Common myeloid progenitor, CD34-positive (primary cell): ENCODE data around the gene QSOX1.

Source experiments
- CTCF ChIA-PET: fragments of 350-600 bp; sonication (Branson Sonifier 250); formaldehyde crosslinking; loops from one replicate; lab custom pipeline; 2021; ENCODE audit warnings: antibody characterized with exemption; lab: Charles Lee
- POLR2A ChIA-PET: fragments of 350-600 bp; sonication (Branson Sonifier 250); formaldehyde crosslinking; loops from one replicate; lab custom pipeline; 2021; ENCODE audit warnings: antibody characterized with exemption; lab: Charles Lee
- DNase-seq, 3 donors: peaks; one replicate each; pipeline versions ENCODE4 v3.0.0 to v3.0.0-alpha.2; 2013
- H3K27ac ChIP-seq, 2 experiments: 1 replicate in 1 of 2; 2 replicates in 1 of 2; pipeline ENCODE4 v1.7.0; 2013; ENCODE audit warnings: inconsistent platforms in 2 of 2, low read length in 2 of 2, mild to moderate bottlenecking in 2 of 2, low read depth in 1 of 2, moderate library complexity in 1 of 2; ENCODE audit not compliant: severe bottlenecking in 2 of 2, insufficient read depth in 1 of 2, poor library complexity in 1 of 2
- H3K27me3 ChIP-seq, 5 experiments: replicated peaks in 2 of 5; 1 replicate in 3 of 5; 2 replicates in 2 of 5; pipeline versions ENCODE4 v1.6.1 to v1.7.0; 2013; ENCODE audit warnings: low read length in 4 of 5, mild to moderate bottlenecking in 2 of 5, moderate library complexity in 2 of 5, inconsistent platforms in 1 of 5; ENCODE audit not compliant: insufficient read depth in 5 of 5, control insufficient read depth in 4 of 5
- H3K36me3 ChIP-seq, 4 experiments: 1 replicate in 2 of 4; 2 replicates in 2 of 4; pipeline versions ENCODE4 v1.6.1 to v1.7.0; 2013; ENCODE audit warnings: low read length in 3 of 4, control low read depth in 1 of 4, mild to moderate bottlenecking in 1 of 4; ENCODE audit not compliant: control insufficient read depth in 4 of 4, insufficient read depth in 4 of 4
- H3K4me1 ChIP-seq, 4 experiments: 1 replicate in 3 of 4; 2 replicates in 1 of 4; pipeline versions ENCODE4 v1.6.1 to v1.7.1; 2013; ENCODE audit warnings: low read length in 3 of 4, mild to moderate bottlenecking in 3 of 4, control low read depth in 1 of 4, inconsistent platforms in 1 of 4, moderate library complexity in 1 of 4; ENCODE audit not compliant: control insufficient read depth in 4 of 4, insufficient read depth in 4 of 4; ENCODE audit errors: control extremely low read depth in 1 of 4
- H3K4me3 ChIP-seq, 7 experiments: 1 replicate in 4 of 7; 2 replicates in 3 of 7; pipeline versions ENCODE4 v1.5.1 to v1.7.0; 2013; ENCODE audit warnings: mild to moderate bottlenecking in 7 of 7, low read length in 6 of 7, moderate library complexity in 6 of 7, inconsistent platforms in 2 of 7, low read depth in 2 of 7, control low read depth in 1 of 7; ENCODE audit not compliant: insufficient read depth in 4 of 7, control insufficient read depth in 1 of 7; ENCODE audit errors: extremely low read depth in 1 of 7
- H3K9me3 ChIP-seq, 5 experiments: 1 replicate in 4 of 5; 2 replicates in 1 of 5; pipeline versions ENCODE4 v1.6.1 to v1.7.1; 2013; ENCODE audit warnings: low read length in 4 of 5, mild to moderate bottlenecking in 2 of 5, inconsistent platforms in 1 of 5, low read depth in 1 of 5, moderate library complexity in 1 of 5; ENCODE audit not compliant: control insufficient read depth in 4 of 5, insufficient read depth in 2 of 5; ENCODE audit errors: control extremely low read depth in 1 of 5
- WGBS: methylation state at CpG from one replicate; pipeline ENCODE4 v1.1.5; 2013; ENCODE audit not compliant: insufficient coverage; 5-methylcytosine and 5-hydroxymethylcytosine counted together

QSOX1 gene

DNA sequence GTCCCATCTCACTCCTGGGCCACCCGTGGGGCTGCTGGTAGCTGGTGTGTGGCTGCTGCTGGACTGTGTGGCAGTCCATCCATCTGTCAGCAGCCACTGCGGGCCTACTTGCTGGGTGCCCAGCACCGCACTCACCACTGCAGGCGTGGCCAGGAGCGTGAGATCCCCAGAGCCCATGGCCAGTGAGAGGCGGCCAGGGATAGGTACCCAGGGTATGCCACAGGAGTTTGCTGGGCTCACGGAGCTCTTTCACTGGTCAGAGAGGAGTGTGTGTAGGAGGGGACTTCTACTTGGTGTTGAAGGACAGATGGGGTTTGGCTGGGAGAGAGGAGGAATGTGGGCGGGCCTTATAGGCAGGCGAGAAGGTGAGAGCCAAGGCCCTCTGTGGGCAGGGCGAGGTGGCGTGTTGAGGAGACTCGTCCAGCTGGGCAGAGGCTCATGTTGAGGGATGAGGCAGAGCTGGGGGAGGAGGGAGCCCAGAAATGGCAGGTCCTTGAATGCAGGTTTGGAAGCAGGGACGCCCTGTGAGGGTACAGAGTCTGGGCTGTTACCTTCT lies 15.0 kb downstream of the QSOX1 start:
- POLR2A ChIA-PET = interaction anchor here (0.6 kb wide), 1 partner anchor 299 kb away, joined by 3 read pairs; no protein-coding TSS in a partner anchor
- H3K27me3 ChIP-seq = no peaks in the 10 kb centered on the region
- 89% methylated on average over 13 of the region's 13 CpGs for WGBS

DNA sequence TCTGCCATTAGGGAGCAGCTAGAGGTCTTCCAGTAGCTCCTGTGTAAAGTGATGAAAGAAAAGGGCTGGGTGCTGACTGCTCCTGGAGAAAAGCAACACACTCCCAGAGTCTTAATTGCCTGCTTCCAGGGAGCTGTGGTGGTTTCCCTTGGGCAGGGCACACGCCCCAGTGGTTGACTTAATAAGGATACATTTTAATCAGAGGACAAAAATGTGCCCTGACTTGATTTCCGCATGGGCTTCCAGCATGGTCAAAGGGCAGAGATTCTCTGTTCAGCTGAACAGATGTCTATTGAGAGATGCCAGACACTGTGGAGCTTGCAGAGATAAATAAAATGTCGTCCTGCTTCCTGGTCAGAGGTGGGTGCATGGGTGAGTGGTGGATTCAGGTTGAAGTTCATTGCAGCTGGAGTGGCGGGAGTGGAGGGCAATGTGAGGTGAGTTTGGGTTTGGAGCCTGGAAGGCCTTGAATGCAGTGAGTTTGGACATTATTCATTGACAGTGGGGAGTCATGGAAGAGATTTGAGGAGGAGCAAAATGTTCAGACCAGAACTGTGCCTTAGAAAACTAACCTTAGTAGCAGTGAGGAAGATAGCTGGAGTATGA lies 16.0 kb downstream of the QSOX1 start:
- peaks cover 0 to 3% (median 1%) of the 10 kb centered on the region in 4 experiments for H3K4me1 ChIP-seq
- CTCF ChIA-PET = interaction anchor here (1.4 to 8.6 kb wide), 5 partner anchors 10 to 53 kb away, joined by 4 to 97 read pairs (median 12); partner anchors contain the start of gene QSOX1
- no peak overlapping the region for H3K4me3 ChIP-seq
- no peak for DNase-seq
- WGBS = 73% methylated on average over 4 of the region's 4 CpGs
- POLR2A ChIA-PET = interaction anchor here (0.6 kb wide), 1 partner anchor 300 kb away, joined by 3 read pairs; no protein-coding TSS in a partner anchor
- H3K27ac ChIP-seq = no peak overlapping the region
- H3K36me3 ChIP-seq = peaks cover 0 to 41% (median 9%) of the 10 kb centered on the region in 4 experiments
- no peaks in the 10 kb centered on the region for H3K9me3 ChIP-seq
- no peaks in the 10 kb centered on the region for H3K27me3 ChIP-seq

More for the DNA sequence above, 15.0 kb downstream of the QSOX1 start:
- CTCF ChIA-PET = interaction anchor here (1.4 to 8.6 kb wide), 5 partner anchors 11 to 54 kb away, joined by 4 to 97 read pairs (median 12); partner anchors contain the start of gene QSOX1
- Histone ChIP-seq H3K4me3 (no peak overlapping the region), H3K9me3 (no peaks in the 10 kb centered on the region), H3K36me3 (peaks cover 0 to 41% (median 8%) of the 10 kb centered on the region in 4 experiments), H3K4me1 (peaks cover 0 to 3% (median 1%) of the 10 kb centered on the region in 4 experiments), H3K27ac (no peak overlapping the region)
- no peak for DNase-seq

DNA sequence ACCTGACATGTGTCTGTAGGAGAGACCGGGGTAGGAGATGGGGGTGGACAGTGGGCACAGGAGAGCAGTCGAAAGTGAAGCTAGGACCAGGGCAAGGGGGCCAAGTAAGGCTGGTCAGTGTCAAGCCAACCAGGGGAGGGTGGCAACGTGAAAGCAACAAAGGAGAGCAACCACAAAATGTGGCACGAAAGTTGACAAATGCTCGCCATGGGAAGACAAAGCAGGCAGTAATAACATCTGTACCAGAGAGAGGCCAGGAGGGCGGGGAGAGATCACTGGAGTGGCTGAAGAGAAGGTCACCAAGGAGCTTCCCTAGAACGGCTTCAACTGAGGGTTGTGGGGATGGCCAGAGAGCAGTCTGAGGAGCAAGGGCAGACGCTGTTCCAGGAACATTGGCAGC lies 17.0 kb downstream of the QSOX1 start:
- H3K9me3 ChIP-seq = no peaks in the 10 kb centered on the region
- no peaks in the 10 kb centered on the region for H3K27me3 ChIP-seq
- H3K36me3 ChIP-seq = peaks cover 0 to 38% (median 10%) of the 10 kb centered on the region in 4 experiments
- H3K4me3 ChIP-seq = no peak overlapping the region
- WGBS = over 99% methylated on average over 7 of the region's 8 CpGs
- ChIA-PET CTCF (interaction anchor here (1.5 to 8.6 kb wide), 4 partner anchors 9 to 304 kb away, joined by 4 to 97 read pairs (median 8); no protein-coding TSS in a partner anchor), POLR2A (no interaction called here)
- DNase-seq = no peak
- peaks cover 0 to 3% (median 1%) of the 10 kb centered on the region in 4 experiments for H3K4me1 ChIP-seq
- no peak overlapping the region for H3K27ac ChIP-seq

DNA sequence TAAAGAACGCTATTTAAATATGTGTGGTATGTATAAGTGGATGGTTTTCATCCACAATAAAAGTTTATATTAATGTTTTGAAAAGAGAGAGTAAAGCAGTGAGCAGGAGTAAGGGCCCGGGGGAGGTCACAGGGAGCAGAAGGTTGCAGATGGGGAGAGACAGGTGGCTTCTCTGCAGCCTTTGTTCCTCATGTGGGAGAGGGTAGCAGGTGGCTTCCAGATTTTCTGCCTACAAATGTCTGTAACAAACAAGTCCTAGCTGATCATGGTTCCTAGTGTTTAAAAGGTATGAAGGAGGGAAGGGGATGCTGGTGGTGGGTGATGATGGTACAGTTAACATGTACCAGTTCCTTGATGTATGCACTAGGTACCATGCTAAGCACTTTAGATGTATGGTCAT lies 18.8 kb downstream of the QSOX1 start:
- 100% methylated on average over 1 of the region's 2 CpGs for WGBS
- Histone ChIP-seq H3K4me3 (no peak overlapping the region), H3K27me3 (no peaks in the 10 kb centered on the region), H3K36me3 (peaks cover 0 to 23% (median 3%) of the 10 kb centered on the region in 4 experiments), H3K4me1 (peaks cover 0 to 3% (median 1%) of the 10 kb centered on the region in 4 experiments), H3K9me3 (no peaks in the 10 kb centered on the region), H3K27ac (no peak overlapping the region)
- no peak for DNase-seq
- ChIA-PET POLR2A (no interaction called here), CTCF (interaction anchor here (1.2 to 1.5 kb wide), 2 partner anchors 9 to 72 kb away, joined by 3 read pairs; no protein-coding TSS in a partner anchor)

DNA sequence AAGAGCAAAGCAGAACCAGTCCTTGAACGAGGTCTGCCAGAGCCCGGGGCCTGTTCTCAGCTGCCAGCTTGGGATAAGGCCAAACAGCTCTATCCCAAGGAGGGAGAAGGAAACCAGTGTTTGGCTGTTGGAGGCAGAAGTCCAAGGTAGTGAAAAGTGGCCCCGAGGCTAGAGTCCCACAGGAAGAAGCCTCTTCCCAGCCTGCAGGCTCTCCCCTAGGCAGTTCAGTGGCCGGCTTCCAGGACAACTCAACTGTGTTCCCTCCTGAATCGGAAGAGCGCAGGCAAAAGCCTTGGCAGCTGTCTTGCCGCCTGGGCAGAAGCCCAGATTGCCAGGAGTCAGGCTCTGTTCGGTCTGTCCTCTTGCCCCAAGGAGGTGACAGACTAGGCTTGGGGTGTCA lies 19.3 kb downstream of the QSOX1 start:
- ChIA-PET CTCF (interaction anchor here (1.2 to 2.4 kb wide), 3 partner anchors 8 to 73 kb away, joined by 3 to 6 read pairs (median 3); no protein-coding TSS in a partner anchor), POLR2A (no interaction called here)
- H3K36me3 ChIP-seq = peaks cover 0 to 19% (median 3%) of the 10 kb centered on the region in 4 experiments
- H3K4me3 ChIP-seq = no peak overlapping the region
- no peak for DNase-seq
- no peak overlapping the region for H3K27ac ChIP-seq
- no peaks in the 10 kb centered on the region for H3K27me3 ChIP-seq
- H3K9me3 ChIP-seq = no peaks in the 10 kb centered on the region
- H3K4me1 ChIP-seq = peaks cover 0 to 2% (median under 1%) of the 10 kb centered on the region in 4 experiments
- 98% methylated on average over 6 of the region's 8 CpGs for WGBS

DNA sequence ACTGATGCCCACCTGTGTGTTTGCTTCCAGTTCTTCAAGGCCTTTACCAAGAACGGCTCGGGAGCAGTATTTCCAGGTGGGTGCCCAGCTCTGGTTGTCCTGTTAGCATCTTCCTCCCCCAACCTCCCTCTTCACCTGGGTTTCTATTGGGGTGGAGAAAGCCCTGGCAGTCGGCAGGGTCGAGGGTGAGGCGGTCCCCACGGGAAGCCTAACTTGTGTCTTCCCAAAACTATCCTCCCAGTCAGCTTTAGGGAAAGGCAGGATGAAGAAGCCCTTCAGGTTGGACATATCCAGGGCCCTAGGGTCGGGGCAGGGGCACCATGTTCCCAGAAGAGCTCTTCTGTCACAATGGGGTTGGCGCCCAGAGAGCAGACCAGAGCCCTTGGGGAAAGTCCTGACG lies 20.6 kb downstream of the QSOX1 start:
- WGBS = 92% methylated on average over 7 of the region's 9 CpGs
- H3K9me3 ChIP-seq = no peaks in the 10 kb centered on the region
- H3K4me3 ChIP-seq = no peak overlapping the region
- CTCF ChIA-PET = interaction anchor here (1.6 to 2.4 kb wide), 3 partner anchors 10 to 18 kb away, joined by 4 to 6 read pairs (median 4); no protein-coding TSS in a partner anchor
- H3K36me3 ChIP-seq = peaks cover 2 to 24% (median 7%) of the 10 kb centered on the region in 4 experiments
- no peaks in the 10 kb centered on the region for H3K4me1 ChIP-seq
- no peaks in the 10 kb centered on the region for H3K27me3 ChIP-seq
- H3K27ac ChIP-seq = no peak overlapping the region
- POLR2A ChIA-PET = interaction anchor here (0.7 kb wide), 1 partner anchor 71 kb away, joined by 3 read pairs; no protein-coding TSS in a partner anchor
- DNase-seq = no peak
